ENCODE data around the gene GPR146. TPM values are rescaled to one million over a fixed set of nuclear protein-coding genes. Genes with fewer than 3 reads are reported as not detected.

GPR146 gene
- total RNA-seq, 1 experiment from 2014 or later, result 9.2 TPM

- H4K20me1 ChIP-seq (ENCODE audit: insufficient read depth, low read depth, low read length), result peaks cover 40% of the 10 kb centered on the region; the same call in 1 of the 2 replicates
- no peak overlapping the region for H3K27ac ChIP-seq (ENCODE audit: low read length)
- H3K36me3 ChIP-seq (ENCODE audit: insufficient read depth, low read length), result no peaks in the 10 kb centered on the region
- H3K4me1 ChIP-seq (ENCODE audit: low read length), result no peaks in the 10 kb centered on the region; the same call in 1 of the 2 replicates
- no peak for DNase-seq
- H3K27me3 ChIP-seq (ENCODE audit: low read length), result no peaks in the 10 kb centered on the region; the same call in 1 of the 2 replicates
- H3K4me3 ChIP-seq (ENCODE audit: low read length), result no peak overlapping the region
- no peaks in the 10 kb centered on the region for H3K79me2 ChIP-seq (ENCODE audit: low read length)
- H3K9me2 ChIP-seq (replicated peaks; ENCODE audit: insufficient read depth, low read length), result no peaks in the 10 kb centered on the region
- no peak overlapping the region for H3K4me2 ChIP-seq (ENCODE audit: low read depth, low read length, poor library complexity, severe bottlenecking)
- H3K9ac ChIP-seq (ENCODE audit: low read length), result no peak overlapping the region
- no peaks in the 10 kb centered on the region for H3K9me3 ChIP-seq (ENCODE audit: low read length)
- no peak overlapping the region for H2AFZ ChIP-seq (ENCODE audit: low read length)
Measured at GRCh38 chr7:1055956-1056784, 11.8 kb downstream of the GPR146 start.

GRCh38 chr7:1056785-1057410 is 12.6 kb downstream of the GPR146 start:
- Histone ChIP-seq H3K36me3 (ENCODE audit: insufficient read depth, low read length) (no peaks in the 10 kb centered on the region), H3K4me2 (ENCODE audit: low read depth, low read length, poor library complexity, severe bottlenecking) (no peak overlapping the region), H4K20me1 (ENCODE audit: insufficient read depth, low read depth, low read length) (peaks cover 47% of the 10 kb centered on the region; the same call in 1 of the 2 replicates), H2AFZ (ENCODE audit: low read length) (no peak overlapping the region), H3K4me3 (ENCODE audit: low read length) (no peak overlapping the region), H3K27me3 (ENCODE audit: low read length) (no peaks in the 10 kb centered on the region; the same call in 1 of the 2 replicates), H3K9me2 (replicated peaks; ENCODE audit: insufficient read depth, low read length) (no peaks in the 10 kb centered on the region), H3K4me1 (ENCODE audit: low read length) (peaks cover 4% of the 10 kb centered on the region), H3K27ac (ENCODE audit: low read length) (no peak overlapping the region), H3K79me2 (ENCODE audit: low read length) (no peaks in the 10 kb centered on the region), H3K9ac (ENCODE audit: low read length) (no peak overlapping the region), H3K9me3 (ENCODE audit: low read length) (no peaks in the 10 kb centered on the region)
- no peak for DNase-seq

GRCh38 chr7:1057416-1058291 is 13.3 kb downstream of the GPR146 start:
- no peak for DNase-seq
- Histone ChIP-seq H3K4me1 (ENCODE audit: low read length) (peaks cover 11% of the 10 kb centered on the region), H3K4me3 (ENCODE audit: low read length) (no peak overlapping the region), H3K9me3 (ENCODE audit: low read length) (no peaks in the 10 kb centered on the region), H3K79me2 (ENCODE audit: low read length) (no peaks in the 10 kb centered on the region), H3K4me2 (ENCODE audit: low read depth, low read length, poor library complexity, severe bottlenecking) (no peak overlapping the region), H2AFZ (ENCODE audit: low read length) (no peak overlapping the region), H3K9ac (ENCODE audit: low read length) (no peak overlapping the region), H3K9me2 (replicated peaks; ENCODE audit: insufficient read depth, low read length) (no peaks in the 10 kb centered on the region), H3K36me3 (ENCODE audit: insufficient read depth, low read length) (no peaks in the 10 kb centered on the region), H3K27ac (ENCODE audit: low read length) (no peak overlapping the region), H3K27me3 (ENCODE audit: low read length) (no peaks in the 10 kb centered on the region; the same call in 1 of the 2 replicates), H4K20me1 (ENCODE audit: insufficient read depth, low read depth, low read length) (peaks cover 51% of the 10 kb centered on the region; the same call in 1 of the 2 replicates)

GRCh38 chr7:1058311-1058710 is 14.0 kb downstream of the GPR146 start:
- Histone ChIP-seq H3K9ac (ENCODE audit: low read length) (no peak overlapping the region), H3K9me3 (ENCODE audit: low read length) (no peaks in the 10 kb centered on the region), H4K20me1 (ENCODE audit: insufficient read depth, low read depth, low read length) (peaks cover 55% of the 10 kb centered on the region; the same call in 1 of the 2 replicates), H3K9me2 (replicated peaks; ENCODE audit: insufficient read depth, low read length) (no peaks in the 10 kb centered on the region), H3K27ac (ENCODE audit: low read length) (no peak overlapping the region), H3K4me1 (ENCODE audit: low read length) (peaks cover 13% of the 10 kb centered on the region), H3K36me3 (ENCODE audit: insufficient read depth, low read length) (no peaks in the 10 kb centered on the region), H3K27me3 (ENCODE audit: low read length) (no peaks in the 10 kb centered on the region; the same call in 1 of the 2 replicates), H3K4me3 (ENCODE audit: low read length) (no peak overlapping the region), H3K4me2 (ENCODE audit: low read depth, low read length, poor library complexity, severe bottlenecking) (no peak overlapping the region), H2AFZ (ENCODE audit: low read length) (no peak overlapping the region), H3K79me2 (ENCODE audit: low read length) (no peaks in the 10 kb centered on the region)
- DNase-seq, result no peak

GRCh38 chr7:1058821-1059199 is 14.5 kb downstream of the GPR146 start:
- H3K36me3 ChIP-seq (ENCODE audit: insufficient read depth, low read length), result no peaks in the 10 kb centered on the region
- H3K9ac ChIP-seq (ENCODE audit: low read length), result no peak overlapping the region
- H3K27ac ChIP-seq (ENCODE audit: low read length), result no peak overlapping the region
- H3K79me2 ChIP-seq (ENCODE audit: low read length), result no peaks in the 10 kb centered on the region
- peaks cover 55% of the 10 kb centered on the region for H4K20me1 ChIP-seq (ENCODE audit: insufficient read depth, low read depth, low read length)
- peaks cover 13% of the 10 kb centered on the region for H3K4me1 ChIP-seq (ENCODE audit: low read length)
- H3K9me3 ChIP-seq (ENCODE audit: low read length), result no peaks in the 10 kb centered on the region
- H3K4me3 ChIP-seq (ENCODE audit: low read length), result no peak overlapping the region
- no peak overlapping the region for H2AFZ ChIP-seq (ENCODE audit: low read length)
- no peaks in the 10 kb centered on the region; the same call in 1 of the 2 replicates for H3K27me3 ChIP-seq (ENCODE audit: low read length)
- DNase-seq, result no peak
- no peak overlapping the region for H3K4me2 ChIP-seq (ENCODE audit: low read depth, low read length, poor library complexity, severe bottlenecking)
- no peaks in the 10 kb centered on the region for H3K9me2 ChIP-seq (replicated peaks; ENCODE audit: insufficient read depth, low read length)

GRCh38 chr7:1059200-1060091 is 15.1 kb downstream of the GPR146 start:
- H3K9ac ChIP-seq (ENCODE audit: low read length), result no peak overlapping the region
- H3K9me3 ChIP-seq (ENCODE audit: low read length), result no peaks in the 10 kb centered on the region
- peaks cover 55% of the 10 kb centered on the region for H4K20me1 ChIP-seq (ENCODE audit: insufficient read depth, low read depth, low read length)
- H3K4me2 ChIP-seq (ENCODE audit: low read depth, low read length, poor library complexity, severe bottlenecking), result no peak overlapping the region
- peak; percentile 78 for DNase-seq
- H3K4me1 ChIP-seq (ENCODE audit: low read length), result peaks cover 13% of the 10 kb centered on the region
- no peak overlapping the region for H3K4me3 ChIP-seq (ENCODE audit: low read length)
- no peak overlapping the region for H2AFZ ChIP-seq (ENCODE audit: low read length)
- no peaks in the 10 kb centered on the region; the same call in 1 of the 2 replicates for H3K27me3 ChIP-seq (ENCODE audit: low read length)
- no peaks in the 10 kb centered on the region for H3K9me2 ChIP-seq (replicated peaks; ENCODE audit: insufficient read depth, low read length)
- H3K27ac ChIP-seq (ENCODE audit: low read length), result no peak overlapping the region
- H3K36me3 ChIP-seq (ENCODE audit: insufficient read depth, low read length), result no peaks in the 10 kb centered on the region
- H3K79me2 ChIP-seq (ENCODE audit: low read length), result no peaks in the 10 kb centered on the region

GRCh38 chr7:1060315-1061072 is 16.1 kb downstream of the GPR146 start:
- H4K20me1 ChIP-seq (ENCODE audit: insufficient read depth, low read depth, low read length), result peaks cover 58% of the 10 kb centered on the region
- H3K4me2 ChIP-seq (ENCODE audit: low read depth, low read length, poor library complexity, severe bottlenecking), result no peak overlapping the region
- H3K9me3 ChIP-seq (ENCODE audit: low read length), result no peaks in the 10 kb centered on the region
- H3K79me2 ChIP-seq (ENCODE audit: low read length), result no peaks in the 10 kb centered on the region
- H3K4me1 ChIP-seq (ENCODE audit: low read length), result peaks cover 13% of the 10 kb centered on the region
- H3K27ac ChIP-seq (ENCODE audit: low read length), result no peak overlapping the region
- no peak overlapping the region for H3K9ac ChIP-seq (ENCODE audit: low read length)
- no peak overlapping the region for H3K4me3 ChIP-seq (ENCODE audit: low read length)
- H2AFZ ChIP-seq (ENCODE audit: low read length), result no peak overlapping the region
- H3K9me2 ChIP-seq (replicated peaks; ENCODE audit: insufficient read depth, low read length), result no peaks in the 10 kb centered on the region
- H3K27me3 ChIP-seq (ENCODE audit: low read length), result no peaks in the 10 kb centered on the region; the same call in 1 of the 2 replicates
- no peaks in the 10 kb centered on the region for H3K36me3 ChIP-seq (ENCODE audit: insufficient read depth, low read length)
- no peak for DNase-seq
